ENCODE measurements around the gene POLA2. TPM values are rescaled to one million over a fixed set of nuclear protein-coding genes. Genes with fewer than 3 reads are reported as not detected.

POLA2 gene
- total RNA-seq, 1 experiment from 2014 or later: 37.7 TPM

DNA sequence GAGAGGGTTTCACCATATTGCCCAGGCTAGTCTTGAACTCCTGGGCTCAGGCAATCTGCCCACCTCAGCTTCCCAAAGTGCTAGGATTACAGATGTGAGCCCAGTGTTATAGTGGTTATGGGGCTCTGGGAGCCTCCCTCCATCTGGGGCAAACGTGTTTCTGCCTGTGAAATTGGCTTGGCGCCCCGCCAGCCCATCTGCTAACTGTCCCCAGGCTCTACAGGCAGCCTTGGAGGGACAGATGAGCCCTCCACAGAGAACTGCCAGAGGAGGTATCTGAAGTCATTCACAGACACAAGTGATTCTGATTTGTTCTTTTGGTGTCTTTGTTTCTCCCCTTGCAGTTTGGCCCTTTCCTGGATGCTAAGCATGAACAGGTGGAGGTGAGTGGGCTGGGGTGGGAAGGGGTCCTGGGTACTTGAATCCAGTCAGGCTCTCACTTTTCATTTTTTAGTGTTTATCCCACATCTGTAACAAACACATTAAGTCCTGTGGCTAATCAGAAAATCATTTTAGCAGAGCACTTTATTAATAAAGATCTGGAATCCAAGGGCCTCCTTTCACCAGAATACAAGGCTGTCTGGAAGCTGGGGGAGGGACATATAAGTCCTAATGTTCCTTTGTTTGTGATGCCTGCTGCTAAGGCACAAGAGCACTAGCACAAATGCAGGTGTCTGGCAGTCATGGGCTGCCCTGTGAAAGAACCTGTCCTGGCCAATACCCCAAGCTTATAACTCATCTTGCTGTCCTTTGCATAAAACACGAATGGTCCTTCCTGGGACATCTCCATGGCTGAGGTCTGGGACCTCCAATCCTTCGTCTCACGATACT is 27.2 kb downstream of the POLA2 start:
- H3K27ac Mint-ChIP-seq: no peak overlapping the region
- no peak overlapping the region for H3K27ac ChIP-seq (ENCODE audit: insufficient read length, low read depth, low read length)

More for the DNA sequence above, 27.2 kb downstream of the POLA2 start:
- Histone ChIP-seq H2BK12ac (ENCODE audit: insufficient read length, low read depth, low read length) (no peak overlapping the region), H2BK120ac (ENCODE audit: low read depth, low read length, poor library complexity, severe bottlenecking) (no peak overlapping the region), H2AFZ (ENCODE audit: low read length) (no peak overlapping the region), H3K18ac (ENCODE audit: insufficient read length, low read depth, low read length) (no peak overlapping the region), H3T11ph (ENCODE audit: low read length) (no peak overlapping the region), H3K14ac (ENCODE audit: insufficient read depth, low read length) (no peak overlapping the region), H4K8ac (replicated peaks; ENCODE audit: insufficient read length, low read depth, low read length) (no peak overlapping the region), H3K9me3 (ENCODE audit: control insufficient read depth, low read depth, low read length) (no peaks in the 10 kb centered on the region), H3K79me1 (ENCODE audit: insufficient read depth, low read depth, low read length, poor library complexity, severe bottlenecking) (no peaks in the 10 kb centered on the region), H3K79me2 (ENCODE audit: insufficient read depth, low read length) (no peaks in the 10 kb centered on the region), H3K4me2 (ENCODE audit: insufficient read depth, insufficient read length, low read length) (no peak overlapping the region), H4K5ac (ENCODE audit: insufficient read length, low read depth, low read length) (no peak overlapping the region), H2BK5ac (ENCODE audit: insufficient read length, low read length) (no peak overlapping the region), H4K20me1 (ENCODE audit: control insufficient read depth, insufficient read depth, insufficient read length) (no peaks in the 10 kb centered on the region), H2BK15ac (ENCODE audit: low read depth, low read length) (no peak overlapping the region), H3K56ac (ENCODE audit: insufficient read length, low read depth, low read length) (no peak overlapping the region), H3K4ac (ENCODE audit: low read depth, low read length) (no peak overlapping the region), H2AK5ac (ENCODE audit: insufficient read length, low read length) (no peak overlapping the region), H3K27me3 (ENCODE audit: insufficient read depth, low read length) (no peaks in the 10 kb centered on the region), H3K9ac (ENCODE audit: extremely low read depth, insufficient read length, low read length) (no peak overlapping the region), H2BK20ac (ENCODE audit: low read depth, low read length, poor library complexity, severe bottlenecking) (no peak overlapping the region), H3K23me2 (ENCODE audit: insufficient read length, low read depth, low read length, poor library complexity, severe bottlenecking) (no peaks in the 10 kb centered on the region), H3K4me1 (ENCODE audit: insufficient read depth, low read length) (no peaks in the 10 kb centered on the region; the same call in 1 of the 2 replicates), H3K23ac (ENCODE audit: insufficient read length, low read depth, low read length) (no peak overlapping the region), H4K91ac (ENCODE audit: insufficient read length, low read depth, low read length) (no peak overlapping the region)
- Mint-ChIP-seq H3K36me3 (ENCODE audit: insufficient read depth in 1 of 3, low read depth in 3 of 3) (peaks cover 27 to 93% (median 78%) of the 10 kb centered on the region in 3 experiments), H3K4me1 (peaks cover 0 to 9% of the 10 kb centered on the region in 2 experiments; a peak in 1 of 4 replicates), H3K9me3 (no peaks in the 10 kb centered on the region), H3K4me3 (no peak overlapping the region), H3K27me3 (ENCODE audit: low read depth) (no peaks in the 10 kb centered on the region)
- DNase-seq: no peak
- TF ChIP-seq, protein P1, sequence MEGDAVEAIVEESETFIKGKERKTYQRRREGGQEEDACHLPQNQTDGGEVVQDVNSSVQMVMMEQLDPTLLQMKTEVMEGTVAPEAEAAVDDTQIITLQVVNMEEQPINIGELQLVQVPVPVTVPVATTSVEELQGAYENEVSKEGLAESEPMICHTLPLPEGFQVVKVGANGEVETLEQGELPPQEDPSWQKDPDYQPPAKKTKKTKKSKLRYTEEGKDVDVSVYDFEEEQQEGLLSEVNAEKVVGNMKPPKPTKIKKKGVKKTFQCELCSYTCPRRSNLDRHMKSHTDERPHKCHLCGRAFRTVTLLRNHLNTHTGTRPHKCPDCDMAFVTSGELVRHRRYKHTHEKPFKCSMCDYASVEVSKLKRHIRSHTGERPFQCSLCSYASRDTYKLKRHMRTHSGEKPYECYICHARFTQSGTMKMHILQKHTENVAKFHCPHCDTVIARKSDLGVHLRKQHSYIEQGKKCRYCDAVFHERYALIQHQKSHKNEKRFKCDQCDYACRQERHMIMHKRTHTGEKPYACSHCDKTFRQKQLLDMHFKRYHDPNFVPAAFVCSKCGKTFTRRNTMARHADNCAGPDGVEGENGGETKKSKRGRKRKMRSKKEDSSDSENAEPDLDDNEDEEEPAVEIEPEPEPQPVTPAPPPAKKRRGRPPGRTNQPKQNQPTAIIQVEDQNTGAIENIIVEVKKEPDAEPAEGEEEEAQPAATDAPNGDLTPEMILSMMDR (conservative IDR thresholded peaks at IDR 0.05): no peak
- WGBS (ENCODE audit: extremely low coverage, insufficient read length, low lambda C conversion rate): no CpG with 5 or more reads among the region's 6 CpGs

Measured in H9 (cell line).